Activated gamma-delta T cell treated with anti-CD3 and anti-CD28 coated beads, Interleukin-2, amount 50 U/mL, for 16 hours (primary cell): Measurements from ENCODE around the gene ITGA3.
"Not testable (repeated sequence)": the region's sequence is repeated elsewhere in the genome, so short reads cannot be mapped to it uniquely, and the experiment has no call there.

Source experiments
- DNase-seq: peaks from one replicate; pipeline ENCODE4 v3.0.0-alpha.2; 2020; ENCODE audit warnings: low read depth

ITGA3 gene

GRCh38 chr17:50052241-50052796, 3.6 kb upstream of the ITGA3 start:
- DNase-seq: no peak

DNA sequence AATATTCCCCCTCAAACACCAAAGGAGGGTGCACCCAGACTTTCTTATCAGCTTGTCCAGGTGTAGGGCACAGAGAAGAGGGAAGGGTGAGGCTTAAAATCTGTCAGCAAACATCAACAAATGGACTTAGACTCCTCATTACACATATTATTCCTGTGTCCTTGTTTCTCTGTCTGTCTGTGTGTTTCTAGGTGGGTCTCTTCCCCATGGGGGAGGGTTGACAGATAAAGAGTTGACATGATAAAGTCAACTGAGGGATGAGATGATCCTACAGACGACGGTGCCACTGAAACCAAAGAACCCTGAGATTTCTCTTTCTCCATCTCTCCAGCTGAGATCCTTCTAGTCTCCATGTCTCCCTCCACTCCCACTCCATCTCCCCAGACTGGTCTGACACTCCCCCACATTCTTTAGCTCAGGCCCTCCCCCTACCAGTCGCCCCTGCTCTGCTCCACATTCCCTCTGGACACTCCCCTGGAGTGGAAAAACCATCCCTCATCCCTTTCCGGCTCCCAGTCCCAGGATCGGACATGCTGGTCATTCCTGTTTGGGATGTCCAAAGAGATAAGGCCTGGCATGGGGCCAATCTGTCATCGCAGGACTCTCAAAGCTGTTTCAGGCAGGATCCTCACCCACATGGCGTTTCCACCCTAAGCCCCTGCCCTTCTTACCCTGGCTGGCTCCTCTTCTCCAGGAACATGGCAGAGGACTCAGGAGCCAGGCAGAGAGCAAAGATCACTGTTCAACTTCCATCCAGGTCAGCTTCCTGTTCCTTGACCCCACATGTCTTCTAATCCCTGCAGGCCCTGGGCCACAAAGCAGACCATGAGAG, 2.9 kb upstream of the ITGA3 start:
- DNase-seq: no peak

DNA sequence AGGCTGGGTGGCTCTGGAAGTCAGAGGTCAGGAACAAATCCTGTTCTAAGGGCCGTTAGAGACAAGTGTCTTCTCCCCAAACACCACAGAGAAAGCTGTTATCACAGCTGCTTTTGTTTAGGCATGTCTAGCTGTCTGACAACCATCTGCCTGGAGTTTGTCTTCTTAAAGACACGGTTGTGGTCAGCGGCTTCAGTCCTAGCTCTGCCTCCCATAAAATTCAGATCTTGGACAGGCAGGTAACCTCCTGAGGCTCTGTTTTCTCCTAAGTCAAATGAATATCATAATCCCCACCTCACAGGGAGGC, 2.3 kb upstream of the ITGA3 start:
- DNase-seq: no peak

GRCh38 chr17:50055055-50055425, 870 bp upstream of the ITGA3 start:
- no peak for DNase-seq

DNA sequence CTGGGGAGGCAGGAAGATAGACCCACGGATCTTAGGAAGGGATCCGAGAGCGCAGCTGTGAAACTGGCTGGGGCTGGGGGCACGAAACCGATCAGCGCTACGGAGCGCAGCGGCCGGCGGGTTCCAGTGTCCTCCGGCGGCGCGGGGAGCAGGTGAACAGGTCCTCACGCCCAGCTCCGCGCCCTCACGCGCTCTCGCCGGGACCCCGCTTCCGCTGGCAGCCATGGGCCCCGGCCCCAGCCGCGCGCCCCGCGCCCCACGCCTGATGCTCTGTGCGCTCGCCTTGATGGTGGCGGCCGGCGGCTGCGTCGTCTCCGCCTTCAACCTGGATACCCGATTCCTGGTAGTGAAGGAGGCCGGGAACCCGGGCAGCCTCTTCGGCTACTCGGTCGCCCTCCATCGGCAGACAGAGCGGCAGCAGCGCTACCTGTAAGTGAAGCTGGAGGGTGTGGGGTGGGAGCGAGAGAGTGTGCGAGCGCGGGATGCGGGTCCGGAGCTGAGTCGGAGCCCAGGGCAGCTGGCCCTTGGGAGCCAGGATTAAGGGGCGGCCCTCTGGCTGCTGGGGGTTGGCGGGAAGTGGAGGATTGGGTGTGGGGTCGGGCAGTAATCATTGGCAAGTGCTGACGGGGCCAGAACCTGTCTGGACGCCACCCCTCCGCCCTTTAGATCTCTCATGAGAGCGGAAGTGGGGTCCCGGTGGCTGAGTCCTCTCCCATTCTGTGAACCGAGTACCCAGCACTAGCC, 479 bp downstream of the ITGA3 start:
- DNase-seq: peak; percentile 20

DNA sequence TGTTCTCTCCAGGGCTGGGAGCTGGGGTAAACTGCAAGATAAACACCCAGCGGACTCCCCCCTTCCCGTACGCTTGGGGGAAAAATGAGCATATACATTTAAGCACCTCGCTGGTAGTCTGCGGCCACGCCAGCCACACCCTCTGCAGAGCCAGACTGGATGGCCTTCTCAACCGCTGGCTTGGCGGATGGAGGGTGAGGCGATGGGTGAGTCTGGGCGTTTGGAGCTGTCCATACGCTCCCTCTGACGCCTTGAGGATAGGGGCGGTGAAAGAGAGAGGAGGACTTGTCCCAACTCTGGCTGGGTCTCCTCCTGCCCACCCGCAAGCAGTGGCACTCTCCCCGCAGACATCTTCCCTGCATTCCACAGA, 1.0 kb downstream of the ITGA3 start:
- no peak for DNase-seq

GRCh38 chr17:50057521-50057991, 1.6 kb downstream of the ITGA3 start:
- DNase-seq: no peak

- no peak for DNase-seq
Observed at GRCh38 chr17:50058296-50058953, 2.5 kb downstream of the ITGA3 start.

DNA sequence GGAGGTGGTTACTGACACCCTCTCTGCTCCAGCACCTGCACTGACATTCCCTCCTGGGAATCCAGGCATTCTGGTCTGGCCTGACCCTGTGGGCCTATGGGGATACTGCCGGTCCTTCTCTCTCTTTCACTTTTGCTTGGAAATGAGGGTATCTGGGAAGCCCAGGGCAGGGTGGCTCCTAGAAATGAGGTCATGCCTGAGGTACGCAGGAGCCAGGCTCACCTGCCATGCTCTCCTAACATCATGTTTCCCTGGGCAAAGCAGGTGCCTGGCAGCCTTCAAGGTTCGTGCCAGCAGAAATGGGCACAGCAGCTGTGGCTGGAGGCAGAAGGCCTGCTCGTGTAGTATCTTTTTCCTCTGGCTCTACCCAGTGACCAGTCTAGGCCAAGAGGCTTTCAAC, 3.3 kb downstream of the ITGA3 start:
- no peak for DNase-seq

GRCh38 chr17:50059759-50060273, 3.9 kb downstream of the ITGA3 start:
- no peak for DNase-seq

- DNase-seq: no peak
Observed at GRCh38 chr17:50060951-50061712, 5.2 kb downstream of the ITGA3 start.

- DNase-seq: not testable (repeated sequence)
Observed at GRCh38 chr17:50061713-50062045, 5.8 kb downstream of the ITGA3 start.

- DNase-seq: no peak
Observed at GRCh38 chr17:50062293-50063243, 6.7 kb downstream of the ITGA3 start.

DNA sequence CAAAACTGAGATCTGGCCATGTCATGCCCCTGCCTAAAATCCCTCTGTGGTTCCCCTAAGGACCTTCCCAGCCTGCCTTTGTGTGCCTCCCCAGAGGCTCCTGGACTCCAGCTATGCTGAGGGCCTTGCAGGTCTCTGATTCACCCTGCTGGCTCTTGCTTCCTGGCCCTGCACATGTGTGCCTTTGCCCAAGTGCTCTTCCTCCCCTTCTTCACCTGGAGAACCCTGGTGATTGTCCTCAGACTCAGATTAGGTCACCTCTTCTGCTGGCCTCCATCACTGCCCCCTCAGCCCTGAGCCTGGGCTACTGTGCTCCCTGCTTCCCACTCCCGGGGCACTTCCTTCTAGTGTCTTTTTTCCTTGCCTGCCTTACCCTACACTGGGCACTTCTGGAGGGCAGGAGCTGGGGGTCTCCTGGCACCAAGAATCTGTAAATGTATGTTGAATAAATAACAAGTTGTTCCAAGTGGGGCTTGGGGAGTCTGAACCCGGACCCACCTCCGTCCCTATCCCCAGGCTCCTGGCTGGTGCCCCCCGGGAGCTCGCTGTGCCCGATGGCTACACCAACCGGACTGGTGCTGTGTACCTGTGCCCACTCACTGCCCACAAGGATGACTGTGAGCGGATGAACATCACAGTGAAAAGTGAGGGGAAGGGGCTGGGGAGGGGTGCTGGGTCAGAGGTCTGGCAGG, 7.8 kb downstream of the ITGA3 start:
- DNase-seq: no peak

DNA sequence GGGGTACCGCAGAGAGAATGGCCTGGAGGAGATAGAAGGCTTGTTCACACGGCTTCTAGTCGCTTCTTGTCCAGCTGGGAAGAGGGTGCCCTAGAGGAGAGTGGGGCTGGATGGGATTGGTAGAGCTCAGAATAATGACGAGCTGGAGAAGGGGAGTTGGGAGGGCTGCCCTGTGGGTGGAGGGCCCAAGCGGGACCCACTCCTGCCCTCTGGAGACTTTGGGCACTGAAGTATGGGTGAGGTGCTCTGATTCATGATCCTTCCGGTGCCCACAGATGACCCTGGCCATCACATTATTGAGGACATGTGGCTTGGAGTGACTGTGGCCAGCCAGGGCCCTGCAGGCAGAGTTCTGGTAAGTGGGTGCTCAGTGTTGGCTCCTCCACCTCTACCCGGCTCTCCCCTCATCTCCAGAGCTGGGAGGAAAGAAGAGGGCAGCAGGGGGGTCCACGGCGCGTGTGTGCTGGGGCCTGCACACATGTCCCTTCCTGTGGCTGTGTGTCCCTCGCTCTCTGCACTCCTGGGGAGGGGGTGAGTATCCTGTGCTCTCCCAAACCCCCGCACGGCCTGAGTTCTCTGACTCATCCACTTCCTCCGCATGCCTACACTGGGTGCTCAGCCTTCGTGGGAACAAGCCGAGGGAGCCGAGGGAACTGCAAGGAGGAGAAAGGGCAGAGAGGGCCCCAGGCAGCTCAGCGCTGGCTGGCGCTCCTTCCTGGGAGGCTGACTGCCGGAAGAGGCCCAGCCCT, 8.5 kb downstream of the ITGA3 start:
- DNase-seq: no peak

DNA sequence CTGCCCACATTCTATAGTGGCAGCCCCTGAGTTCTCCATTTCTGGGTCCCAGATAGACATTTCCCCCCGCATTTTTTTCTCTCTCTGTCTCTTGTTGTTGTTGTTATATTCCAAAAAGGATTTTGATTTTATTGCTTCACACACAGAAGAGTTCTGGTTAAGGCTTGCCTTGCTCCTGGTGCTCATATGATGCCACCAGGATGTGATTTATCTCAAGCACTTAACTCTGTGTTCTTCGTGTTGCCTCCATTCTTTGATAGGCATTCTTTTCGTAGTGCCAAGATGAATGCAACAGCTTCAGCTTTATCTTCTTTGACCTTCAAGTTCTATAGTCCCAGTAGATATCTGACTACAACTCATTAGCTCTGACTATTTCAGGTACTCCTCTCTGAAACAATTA, 9.1 kb downstream of the ITGA3 start:
- no peak for DNase-seq

DNA sequence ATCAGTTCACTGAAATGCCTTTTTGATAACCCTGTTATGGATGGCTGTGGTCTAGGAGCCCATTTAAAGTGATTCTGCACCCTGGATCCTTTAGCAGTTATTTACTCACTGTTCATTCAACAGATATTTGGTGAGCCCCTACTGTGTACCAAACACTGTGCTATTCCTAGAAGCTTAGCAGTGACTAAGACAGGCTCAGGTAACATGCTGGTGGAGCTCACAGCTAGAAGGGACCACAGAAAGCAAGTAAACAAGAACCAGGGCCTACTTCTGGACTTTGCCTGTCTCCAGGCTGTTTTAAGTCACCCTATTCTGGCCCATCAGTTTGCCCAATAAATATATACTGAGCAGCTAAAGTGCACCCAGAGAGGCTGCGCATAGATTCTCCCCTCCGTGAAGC, 11.1 kb downstream of the ITGA3 start:
- no peak for DNase-seq

GRCh38 chr17:50067996-50068395, 12.1 kb downstream of the ITGA3 start:
- DNase-seq: no peak

- no peak for DNase-seq
Observed at GRCh38 chr17:50070908-50071680, 15.2 kb downstream of the ITGA3 start.
